Effector memory CD4-positive, alpha-beta T cell (primary cell): Measurements from ENCODE around the gene HCST.
"Not testable (repeated sequence)": the region's sequence is repeated elsewhere in the genome, so short reads cannot be mapped to it uniquely, and the experiment has no call there.

Experiments used
- DNase-seq, 3 donors: peaks; one replicate each; pipeline ENCODE4 v3.0.0-alpha.2; 2020
- H3K27ac ChIP-seq: 2 replicates; pipeline ENCODE4 v1.7.0; 2013; ENCODE audit warnings: mild to moderate bottlenecking, low read length, moderate library complexity; ENCODE audit not compliant: insufficient read depth, poor library complexity, severe bottlenecking
- H3K27me3 ChIP-seq: replicated peaks from 2 replicates; pipeline ENCODE4 v1.7.0; 2013; ENCODE audit warnings: mild to moderate bottlenecking, low read length; ENCODE audit not compliant: insufficient read depth, control insufficient read depth, poor library complexity, severe bottlenecking
- H3K36me3 ChIP-seq: 2 replicates; pipeline ENCODE4 v1.7.0; 2013; ENCODE audit warnings: mild to moderate bottlenecking, low read length, moderate library complexity; ENCODE audit not compliant: control insufficient read depth, insufficient read depth
- H3K4me1 ChIP-seq: 2 replicates; pipeline ENCODE4 v1.7.0; 2013; ENCODE audit warnings: low read length, mild to moderate bottlenecking; ENCODE audit not compliant: control insufficient read depth, insufficient read depth, poor library complexity, severe bottlenecking
- H3K4me3 ChIP-seq: 2 replicates; pipeline ENCODE4 v1.7.0; 2013; ENCODE audit warnings: low read length, low read depth, mild to moderate bottlenecking; ENCODE audit not compliant: insufficient read depth, poor library complexity, severe bottlenecking
- H3K9me3 ChIP-seq: 2 replicates; pipeline ENCODE4 v1.7.0; 2013; ENCODE audit warnings: mild to moderate bottlenecking, low read length, moderate library complexity; ENCODE audit not compliant: control insufficient read depth

The HCST gene

GRCh38 chr19:35863018-35863417, 39.3 kb upstream of the HCST start:
- no peak for DNase-seq

GRCh38 chr19:35868172-35868822, 34.0 kb upstream of the HCST start, which contains the start of gene APLP1:
Gene APLP1 (plus strand): TSS chr19:35868574. CDS start chr19:35868637, 63 bp downstream.
- Histone ChIP-seq H3K4me1 (peaks cover 20% of the 10 kb centered on the region), H3K27me3 (peaks cover 8% of the 10 kb centered on the region), H3K27ac (no peak within 1 kb of the TSS), H3K36me3 (no peaks in the 10 kb centered on the region), H3K9me3 (no peaks in the 10 kb centered on the region), H3K4me3 (peak within 1 kb of the TSS; percentile 44)
- peak; percentile 30 to 49 (median 43) for DNase-seq

More at GRCh38 chr19:35863018-35863417, 39.3 kb upstream of the HCST start:
- H3K27me3 ChIP-seq = peaks cover 13% of the 10 kb centered on the region
- H3K4me3 ChIP-seq = no peak overlapping the region
- no peak overlapping the region for H3K27ac ChIP-seq
- no peaks in the 10 kb centered on the region for H3K9me3 ChIP-seq
- no peaks in the 10 kb centered on the region for H3K36me3 ChIP-seq
- H3K4me1 ChIP-seq = no peaks in the 10 kb centered on the region

DNA sequence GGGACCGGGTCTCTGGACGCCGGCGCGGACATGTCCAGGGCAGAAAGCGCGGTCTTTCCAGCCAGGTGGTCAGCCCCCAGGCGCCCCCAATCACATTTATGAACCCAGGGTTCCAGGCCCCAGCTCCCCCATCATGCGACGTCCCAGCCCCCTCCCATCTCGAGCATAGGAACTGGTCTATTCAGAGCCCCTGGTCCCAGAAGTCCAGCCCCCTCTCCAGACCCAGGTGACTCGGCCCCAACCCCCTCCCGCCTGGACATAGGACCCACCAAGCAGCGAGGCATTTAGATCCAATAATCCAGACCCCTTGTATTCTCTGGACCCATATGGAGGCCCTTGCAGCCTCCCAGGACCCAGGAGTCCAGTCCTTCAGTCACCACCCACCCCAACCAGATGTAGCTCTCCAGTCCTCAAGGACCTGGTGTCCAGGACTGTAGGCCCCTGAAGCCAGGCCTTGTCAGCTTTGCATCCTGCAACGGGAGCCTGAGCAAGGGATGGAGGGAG, 33.5 kb upstream of the HCST start:
- Histone ChIP-seq H3K27me3 (peaks cover 8% of the 10 kb centered on the region), H3K4me1 (peaks cover 20% of the 10 kb centered on the region), H3K36me3 (no peaks in the 10 kb centered on the region), H3K27ac (no peak overlapping the region), H3K9me3 (no peaks in the 10 kb centered on the region), H3K4me3 (peak overlapping the region; percentile 44)
- DNase-seq = no peak

- H3K4me3 ChIP-seq = peak overlapping the region; percentile 44
- peak; percentile 63 to 71 (median 66) for DNase-seq
Observed at GRCh38 chr19:35869327-35870123, 32.8 kb upstream of the HCST start.

DNA sequence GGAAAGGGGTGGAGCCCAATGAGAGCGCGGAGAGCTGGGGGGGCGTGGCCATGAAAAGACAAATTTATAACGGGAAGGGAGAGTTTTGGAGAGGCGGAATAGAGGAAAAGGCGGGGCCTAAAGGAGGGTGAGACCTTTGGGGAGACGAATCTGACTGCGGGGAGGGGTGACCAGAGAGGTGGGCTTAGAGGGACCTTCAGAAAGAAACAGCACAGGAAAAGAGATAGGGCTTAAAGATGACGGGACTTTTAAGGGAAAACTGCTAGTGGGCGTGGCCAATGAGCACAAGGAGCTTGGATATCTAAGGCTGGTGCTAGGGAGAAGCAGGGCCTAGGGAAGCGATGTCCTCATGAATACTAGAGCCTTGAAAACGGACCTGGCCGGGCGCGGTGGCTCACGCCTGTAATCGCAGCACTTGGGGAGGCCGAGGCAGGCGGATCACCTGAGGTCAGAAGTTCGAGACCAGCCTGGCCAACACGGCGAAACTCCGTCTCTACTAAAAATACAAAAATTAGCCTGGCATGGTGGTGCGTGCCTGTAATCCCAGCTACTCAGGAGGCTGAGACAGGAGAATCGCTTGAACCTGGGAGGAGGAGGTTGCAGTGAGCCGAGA, 32.1 kb upstream of the HCST start:
- H3K36me3 ChIP-seq, H3K27me3 ChIP-seq, H3K27ac ChIP-seq, H3K9me3 ChIP-seq: not testable (repeated sequence)
- peak overlapping the region; percentile 44 for H3K4me3 ChIP-seq
- DNase-seq = peak in 1 of 3 donors; percentile 13
- peaks cover 20% of the 10 kb centered on the region for H3K4me1 ChIP-seq

More at GRCh38 chr19:35869327-35870123, 32.8 kb upstream of the HCST start:
- H3K9me3 ChIP-seq = no peaks in the 10 kb centered on the region
- H3K4me1 ChIP-seq = peaks cover 20% of the 10 kb centered on the region
- H3K27me3 ChIP-seq = peaks cover 8% of the 10 kb centered on the region
- H3K36me3 ChIP-seq = no peaks in the 10 kb centered on the region
- H3K27ac ChIP-seq = no peak overlapping the region

DNA sequence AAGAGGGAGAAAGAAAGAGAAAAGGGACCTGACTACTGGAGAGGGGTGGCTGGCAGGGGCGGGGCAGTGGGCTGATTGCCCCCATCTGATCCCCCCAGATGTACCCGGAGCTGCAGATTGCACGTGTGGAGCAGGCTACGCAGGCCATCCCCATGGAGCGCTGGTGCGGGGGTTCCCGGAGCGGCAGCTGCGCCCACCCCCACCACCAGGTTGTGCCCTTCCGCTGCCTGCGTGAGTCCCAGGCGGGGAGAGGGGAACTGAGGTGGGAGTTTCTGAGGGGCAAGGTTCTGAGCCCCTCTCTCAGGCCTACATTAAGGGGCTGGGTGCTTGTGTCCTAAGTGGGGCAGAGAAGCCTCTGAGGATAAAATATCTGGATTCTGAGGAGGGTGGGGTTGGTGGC, 31.5 kb upstream of the HCST start:
- Histone ChIP-seq H3K27me3 (peaks cover 8% of the 10 kb centered on the region), H3K27ac (no peak overlapping the region), H3K4me3 (no peak overlapping the region), H3K9me3 (no peaks in the 10 kb centered on the region), H3K4me1 (peaks cover 20% of the 10 kb centered on the region), H3K36me3 (no peaks in the 10 kb centered on the region)
- no peak for DNase-seq

GRCh38 chr19:35871611-35872010, 30.7 kb upstream of the HCST start:
- no peak overlapping the region for H3K4me3 ChIP-seq
- no peaks in the 10 kb centered on the region for H3K9me3 ChIP-seq
- H3K27me3 ChIP-seq = peaks cover 8% of the 10 kb centered on the region
- peaks cover 20% of the 10 kb centered on the region for H3K4me1 ChIP-seq
- H3K27ac ChIP-seq = no peak overlapping the region
- no peak for DNase-seq
- H3K36me3 ChIP-seq = no peaks in the 10 kb centered on the region

- H3K9me3 ChIP-seq = no peaks in the 10 kb centered on the region
- peaks cover 8% of the 10 kb centered on the region for H3K27me3 ChIP-seq
- H3K4me1 ChIP-seq = peaks cover 20% of the 10 kb centered on the region
- H3K27ac ChIP-seq = no peak overlapping the region
- no peaks in the 10 kb centered on the region for H3K36me3 ChIP-seq
- H3K4me3 ChIP-seq = no peak overlapping the region
- DNase-seq = no peak
Observed at GRCh38 chr19:35872180-35872579, 30.1 kb upstream of the HCST start.

DNA sequence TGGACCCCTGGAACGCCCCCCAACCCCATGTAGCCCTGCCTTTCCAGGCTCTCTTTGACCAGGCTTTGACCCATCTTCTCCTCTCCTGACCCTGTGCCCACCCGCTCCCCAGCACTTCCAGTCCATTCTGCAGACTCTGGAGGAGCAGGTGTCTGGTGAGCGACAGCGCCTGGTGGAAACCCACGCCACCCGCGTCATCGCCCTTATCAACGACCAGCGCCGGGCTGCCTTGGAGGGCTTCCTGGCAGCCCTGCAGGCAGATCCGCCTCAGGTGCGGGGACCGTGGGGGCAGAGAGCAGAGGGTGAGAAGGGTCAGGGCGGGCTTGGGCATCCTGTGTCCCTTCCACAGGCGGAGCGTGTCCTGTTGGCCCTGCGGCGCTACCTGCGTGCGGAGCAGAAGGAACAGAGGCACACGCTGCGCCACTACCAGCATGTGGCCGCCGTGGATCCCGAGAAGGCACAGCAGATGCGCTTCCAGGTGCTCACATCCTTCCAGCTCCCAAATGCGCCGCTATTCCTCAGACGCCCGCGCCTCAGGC, 27.9 kb upstream of the HCST start:
- peaks cover 16% of the 10 kb centered on the region for H3K27me3 ChIP-seq
- H3K9me3 ChIP-seq = no peaks in the 10 kb centered on the region
- no peaks in the 10 kb centered on the region for H3K36me3 ChIP-seq
- no peak overlapping the region for H3K27ac ChIP-seq
- no peak overlapping the region for H3K4me3 ChIP-seq
- DNase-seq = no peak
- H3K4me1 ChIP-seq = peaks cover 10% of the 10 kb centered on the region
